Hematopoietic multipotent progenitor cell treated with erythropoietin and hydrocortisone succinate and interleukin-3 and kit ligand, for 4 days (in vitro differentiated cells): Measurements from ENCODE around the gene ITPR1.
A peak's percentile ranks its signal among the peaks of the same experiment; 100 is the strongest.

Experiments
- DNase-seq: peaks from one replicate; pipeline ENCODE4 v3.0.0-alpha.2; 2015

Gene ITPR1

DNA sequence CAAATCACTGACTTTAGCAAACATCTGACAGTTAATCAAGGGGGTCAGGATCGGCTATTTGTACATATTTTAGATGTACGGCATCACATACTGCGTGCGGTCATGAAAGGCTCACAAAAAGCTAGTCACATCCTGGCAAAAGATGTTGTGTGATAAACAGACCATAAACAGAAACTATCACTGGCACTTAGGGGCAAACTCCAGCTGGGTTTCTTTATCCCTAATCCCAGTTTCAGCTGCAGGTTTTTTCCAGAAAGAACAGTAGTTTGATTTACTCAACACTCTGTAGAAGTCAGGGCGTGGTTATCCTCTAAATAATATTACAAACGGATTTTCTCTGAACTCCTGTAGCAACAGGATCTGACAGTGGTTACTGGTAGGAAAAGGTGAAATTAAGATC is 373.7 kb downstream of the ITPR1 start:
- DNase-seq: no peak

DNA sequence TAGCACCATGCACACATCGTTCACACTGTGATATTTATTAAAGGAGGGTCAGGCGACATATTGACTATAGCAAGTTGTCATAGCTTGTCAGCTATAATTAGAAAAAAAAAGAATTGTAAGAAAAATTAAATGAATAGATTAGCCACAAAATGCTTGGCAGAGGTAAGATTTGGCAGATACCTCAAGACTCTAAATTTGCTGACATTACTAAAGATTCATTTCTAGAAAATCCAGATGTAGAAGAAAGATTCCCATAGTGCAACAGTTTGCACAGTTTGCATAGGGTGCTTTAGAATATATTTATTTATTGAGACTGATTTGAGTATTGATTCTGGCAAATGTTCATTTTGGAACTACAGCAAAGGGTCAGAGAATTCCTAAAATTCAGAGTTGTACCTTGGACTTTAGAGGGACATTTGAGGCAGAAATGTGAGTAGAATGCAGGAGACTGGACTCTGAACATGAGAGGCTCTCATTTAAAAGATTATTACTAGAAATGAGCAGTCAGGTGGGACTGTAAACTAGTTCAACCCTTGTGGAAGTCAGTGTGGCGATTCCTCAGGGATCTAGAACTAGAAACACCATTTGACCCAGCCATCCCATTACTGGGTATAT is 384.1 kb downstream of the ITPR1 start:
- no peak for DNase-seq

DNA sequence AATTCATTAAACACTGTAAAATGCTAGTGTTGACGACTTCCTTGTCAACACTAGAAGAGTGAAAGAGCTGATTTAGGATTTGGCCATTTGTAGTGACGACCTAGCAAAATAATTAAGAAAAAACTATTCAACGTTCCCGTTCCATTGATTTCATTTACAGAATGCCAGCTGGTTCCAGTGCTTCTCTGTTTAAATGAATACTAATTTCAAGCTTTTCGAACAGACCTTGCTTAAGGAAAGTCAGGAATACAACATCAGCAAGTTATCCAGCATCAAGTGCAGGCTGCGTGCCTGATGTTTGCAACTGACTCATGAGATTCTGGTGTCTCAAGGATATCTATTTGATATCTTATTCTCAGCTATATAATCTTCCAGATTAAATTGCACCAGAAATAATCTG is 387.7 kb downstream of the ITPR1 start:
- no peak for DNase-seq

DNA sequence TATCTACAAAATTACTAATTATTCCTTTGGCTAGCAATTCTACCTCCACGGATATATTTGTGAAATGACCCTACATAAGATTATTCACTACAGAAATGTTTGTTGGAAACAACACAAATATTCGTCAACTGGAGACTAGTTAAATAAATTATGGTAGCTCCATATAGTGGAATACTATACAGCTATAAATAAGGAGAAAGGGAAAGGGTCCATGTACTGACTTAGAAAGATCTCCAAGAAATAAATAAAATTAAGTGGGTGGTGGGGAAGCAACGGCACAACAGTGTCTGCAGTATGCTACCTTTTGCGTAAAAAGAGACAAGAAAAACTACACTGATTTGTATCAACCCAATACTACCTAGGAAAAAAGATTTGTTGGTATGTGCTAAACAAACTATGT is 389.4 kb downstream of the ITPR1 start:
- DNase-seq: no peak

DNA sequence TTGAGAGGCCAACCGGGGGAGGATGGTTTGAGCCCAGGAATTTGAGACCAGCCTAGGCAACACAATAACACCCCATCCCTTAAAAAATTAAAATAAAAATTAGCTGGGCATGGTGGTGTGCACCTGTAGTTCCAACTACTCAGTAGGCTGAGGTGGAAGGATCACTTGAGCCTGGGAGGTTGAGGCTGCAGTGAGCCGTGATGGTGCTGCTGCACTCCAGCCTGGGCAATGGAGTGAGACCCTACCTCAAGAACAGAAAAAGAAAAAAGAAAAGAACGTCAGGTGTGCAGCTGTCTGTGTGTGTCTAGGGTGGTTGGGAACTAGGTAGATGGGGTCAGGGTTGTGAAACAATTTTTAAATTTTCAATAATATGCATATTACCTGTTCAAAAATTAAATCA is 389.9 kb downstream of the ITPR1 start:
- no peak for DNase-seq

DNA sequence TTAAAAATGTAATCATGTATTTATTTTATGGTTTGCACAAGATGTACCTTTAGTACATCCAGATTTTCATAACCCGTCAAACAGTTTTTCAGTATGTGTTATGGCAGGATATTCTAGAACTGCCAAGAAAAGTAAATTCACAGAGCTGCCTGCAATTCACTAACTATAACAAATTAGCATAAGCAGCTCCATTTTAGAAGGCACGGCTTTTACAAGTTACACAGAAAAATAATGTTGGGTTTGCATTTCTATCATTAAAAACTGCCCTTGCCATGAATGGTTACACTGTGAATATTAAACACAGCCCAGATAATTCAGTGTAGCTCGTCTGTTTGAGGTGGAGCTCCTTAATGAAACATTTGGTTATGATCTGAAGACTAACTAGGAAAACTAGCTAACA is 391.7 kb downstream of the ITPR1 start:
- no peak for DNase-seq

DNA sequence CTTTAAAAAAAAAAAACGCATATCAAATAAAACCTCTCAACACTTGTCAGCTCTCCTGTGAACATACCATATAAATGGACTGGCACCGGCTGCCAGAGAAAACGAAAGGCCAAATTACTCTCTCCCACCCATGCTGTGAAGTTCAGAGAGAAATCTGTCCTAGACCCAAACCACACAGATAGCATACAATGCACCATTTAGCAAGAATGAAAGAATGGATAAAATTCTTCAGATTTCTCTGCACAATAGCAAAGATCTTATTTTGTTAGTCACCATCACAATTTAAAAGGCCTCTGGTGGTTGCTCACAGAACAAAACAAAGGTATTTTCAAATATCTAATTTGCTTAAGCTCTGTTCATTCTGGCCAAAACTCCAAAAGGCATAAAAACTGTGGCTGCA is 392.2 kb downstream of the ITPR1 start:
- DNase-seq: no peak

DNA sequence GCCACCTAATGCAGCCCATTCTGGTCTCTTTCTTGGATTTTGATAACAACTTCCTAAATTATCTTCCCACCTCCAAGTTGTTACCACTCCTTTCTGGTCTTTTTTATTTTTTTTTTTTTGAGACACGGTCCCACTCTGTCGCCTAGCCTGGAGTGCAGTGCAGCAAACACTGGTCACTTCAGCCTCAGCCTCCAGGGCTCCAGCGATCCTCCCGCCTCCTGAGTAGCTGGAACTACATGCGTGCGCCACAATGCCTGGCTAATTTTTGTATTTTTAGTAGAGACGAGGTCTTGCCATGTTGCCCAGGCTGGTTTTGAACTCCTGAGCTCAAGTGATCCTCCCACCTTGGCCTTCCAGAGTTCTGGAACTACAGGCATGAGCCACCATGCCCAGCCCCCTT is 393.3 kb downstream of the ITPR1 start:
- DNase-seq: no peak

DNA sequence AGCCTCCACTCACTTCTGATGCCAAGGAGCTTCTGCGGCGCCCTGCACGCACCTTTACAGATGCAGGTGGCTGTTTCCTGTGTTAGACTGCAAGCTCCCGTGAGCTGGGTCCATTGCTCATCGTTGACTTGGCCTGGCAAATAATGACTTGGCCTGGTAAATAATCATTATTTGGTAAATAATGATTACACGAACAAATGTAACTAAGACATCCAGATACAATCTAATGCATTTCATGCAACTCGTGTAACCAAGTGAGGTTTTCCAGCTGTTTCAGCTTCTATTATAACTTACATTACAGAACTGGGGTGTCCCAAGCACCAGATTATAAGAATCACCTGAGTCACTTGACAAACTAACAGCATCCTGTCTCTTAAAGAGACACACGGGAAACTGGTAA is 394.0 kb downstream of the ITPR1 start:
- DNase-seq: no peak

DNA sequence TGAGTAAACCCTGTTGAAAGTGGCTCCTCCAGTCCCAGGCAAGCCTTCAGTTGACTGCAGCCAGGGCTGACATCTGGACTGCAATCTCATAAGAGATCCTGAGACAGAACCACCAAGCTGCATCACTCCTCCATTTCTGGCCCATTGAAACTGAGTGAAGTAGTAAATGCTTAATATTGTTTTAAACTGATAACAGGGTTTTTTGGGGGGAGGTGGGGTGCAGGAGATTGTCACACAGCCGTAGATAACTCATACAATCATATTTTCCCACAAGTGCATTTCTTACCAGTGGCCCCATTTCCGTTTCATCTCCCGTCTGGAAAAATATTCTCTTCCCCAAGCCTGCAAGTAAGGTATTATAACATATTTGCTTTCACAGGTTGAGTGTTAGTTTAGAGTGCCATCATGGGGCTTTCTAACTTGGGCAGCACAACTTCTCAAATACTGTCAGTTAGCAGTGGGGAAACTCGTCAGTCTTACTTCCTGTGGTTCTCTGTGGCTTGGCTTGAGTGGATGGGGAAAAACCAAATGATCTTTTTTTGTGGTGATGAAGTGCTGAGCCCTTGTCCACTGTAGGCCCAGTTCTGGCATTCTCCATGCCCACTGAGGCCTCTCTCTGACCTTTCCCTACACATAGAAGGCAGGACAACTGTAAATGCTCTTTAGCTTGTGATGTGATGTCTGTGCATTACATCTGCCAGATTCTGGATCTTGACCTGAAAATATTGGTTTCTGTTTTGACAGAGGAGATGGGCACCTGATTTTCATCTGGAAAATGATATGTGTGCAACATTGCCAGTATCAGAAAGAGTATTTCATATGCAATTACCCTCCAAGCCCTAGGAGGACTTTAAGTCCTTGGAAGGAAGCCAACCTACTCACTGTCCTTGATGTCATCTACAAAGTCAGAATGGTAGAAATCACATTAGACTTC is 396.0 kb downstream of the ITPR1 start:
- DNase-seq: peak; percentile 66

DNA sequence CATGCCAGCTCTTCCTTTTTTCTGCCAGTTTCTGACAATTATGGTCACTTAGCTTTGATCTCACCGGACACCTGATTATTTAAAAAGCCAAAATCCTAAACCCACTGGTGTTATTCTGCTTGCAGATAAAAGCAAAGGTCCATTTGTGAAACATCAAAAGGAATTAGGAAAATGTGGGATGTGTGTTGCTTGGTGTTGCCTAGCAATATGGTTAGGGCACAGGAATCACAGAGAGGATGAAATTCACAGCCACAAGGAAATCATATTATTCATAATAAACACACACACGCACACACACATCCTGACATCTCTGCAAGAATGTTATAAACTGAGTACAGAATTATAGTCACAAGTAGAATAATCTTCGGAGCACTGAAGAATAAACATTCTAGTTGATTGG is 396.7 kb downstream of the ITPR1 start:
- DNase-seq: no peak

DNA sequence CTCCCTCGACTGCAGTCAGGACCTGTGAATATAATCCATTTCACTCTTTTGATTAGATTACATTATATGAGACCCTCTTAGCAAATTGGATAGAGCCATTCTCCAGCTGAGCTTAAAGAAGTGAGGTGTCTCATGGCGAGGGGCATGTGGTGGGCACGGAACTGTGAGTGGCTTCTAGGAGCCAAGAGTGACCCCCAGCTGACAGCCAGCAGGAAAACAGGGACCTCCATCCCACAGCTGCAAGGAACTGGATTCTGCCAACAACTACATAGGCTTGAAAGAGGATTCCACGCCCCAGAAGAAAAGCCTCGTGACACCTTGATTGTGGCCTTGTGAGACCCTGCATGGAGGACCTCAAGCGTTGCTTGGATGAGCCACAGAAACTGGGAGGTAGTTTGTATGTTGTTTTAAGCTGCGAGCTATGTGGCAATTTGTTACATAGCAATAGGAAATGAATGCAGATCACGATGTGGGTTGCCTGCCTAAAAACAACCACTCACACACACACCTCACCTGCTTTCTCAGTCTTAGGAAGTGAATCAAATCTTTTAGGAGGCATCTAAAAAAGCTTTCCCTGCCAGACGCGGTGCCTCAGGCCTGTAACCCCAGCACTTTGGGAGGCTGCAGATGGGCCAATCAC is 401.9 kb downstream of the ITPR1 start:
- DNase-seq: no peak

DNA sequence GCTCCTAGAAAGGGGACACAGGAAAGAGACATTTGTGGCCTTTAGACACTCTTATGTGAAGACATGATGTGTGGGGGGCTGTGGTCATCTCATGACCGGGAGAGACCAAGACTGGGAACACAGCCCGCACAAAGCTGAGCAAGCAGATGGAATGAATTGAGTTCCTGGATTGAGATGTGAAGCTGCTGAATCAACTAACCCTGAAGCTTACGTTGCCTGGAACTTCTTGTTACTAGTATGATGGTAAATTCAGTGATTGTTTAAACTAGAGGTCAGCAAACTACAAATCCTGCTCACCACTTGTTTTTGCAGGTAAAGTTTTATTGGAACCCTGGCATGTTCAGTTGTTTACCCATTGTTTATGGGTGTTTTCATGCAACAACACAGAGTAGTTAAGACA is 402.7 kb downstream of the ITPR1 start:
- no peak for DNase-seq
